PC-9 (cell line): ENCODE measurements around the gene ADAT3. TPM values are rescaled to one million over a fixed set of nuclear protein-coding genes. Genes with fewer than 3 reads are reported as not detected.

ENCODE experiments used
- BruUV-seq: library from RNA; stranded (reverse); fragments of 400-500 nt; replicated peaks from 2 replicates; lab custom pipeline; 2021; lab: Mats Ljungman, UMichigan
- CTCF ChIA-PET: fragments of 300-600 bp; sonication (Branson Sonifier 250); formaldehyde crosslinking; loops from one replicate; lab custom pipeline; 2022; ENCODE audit warnings: antibody characterized with exemption; lab: Charles Lee
- POLR2A ChIA-PET: fragments of 300-600 bp; sonication (Branson Sonifier 250); formaldehyde crosslinking; loops from one replicate; lab custom pipeline; 2022; ENCODE audit warnings: antibody characterized with exemption; ENCODE audit not compliant: unreplicated experiment; lab: Charles Lee
- DNase-seq, 2 experiments: peaks; one replicate each; pipeline versions ENCODE4 v3.0.0 to v3.0.0-alpha.2; 2015 to 2022; ENCODE audit warnings: mixed read lengths in 1 of 2
- H2AFZ ChIP-seq: fragments of 200-600 bp; sonication (generic); 2 replicates; pipeline ENCODE4 v1.8.1; 2017; ENCODE audit warnings: antibody characterized with exemption
- H3F3A ChIP-seq: fragments of 200-600 bp; sonication (generic); 2 replicates; pipeline ENCODE4 v1.8.1; 2017; ENCODE audit warnings: antibody characterized with exemption, mild to moderate bottlenecking, low read depth; ENCODE audit not compliant: insufficient read depth
- H3K27ac ChIP-seq: fragments of 200-600 bp; sonication (generic); 2 replicates; pipeline ENCODE4 v1.6.1; 2016; ENCODE audit warnings: mixed run types
- H3K27me3 ChIP-seq: fragments of 200-600 bp; sonication (generic); 2 replicates; pipeline ENCODE4 v1.6.1; 2016; ENCODE audit warnings: low read depth, mixed run types; ENCODE audit not compliant: insufficient read depth
- H3K36me3 ChIP-seq: fragments of 200-600 bp; sonication (generic); 2 replicates; pipeline ENCODE4 v1.6.1; 2016; ENCODE audit warnings: low read depth, mixed run types
- H3K4me1 ChIP-seq: fragments of 200-600 bp; sonication (generic); replicated peaks from 2 replicates; pipeline ENCODE4 v1.6.1; 2016; ENCODE audit warnings: mixed run types; ENCODE audit not compliant: insufficient read depth
- H3K4me2 ChIP-seq: fragments of 200-600 bp; sonication (generic); 2 replicates; pipeline ENCODE4 v1.6.1; 2017; ENCODE audit warnings: mixed run types
- H3K4me3 ChIP-seq: fragments of 200-600 bp; sonication (generic); 2 replicates; pipeline ENCODE4 v1.6.1; 2016; ENCODE audit warnings: mixed run types
- H3K79me2 ChIP-seq: fragments of 200-600 bp; sonication (generic); 2 replicates; pipeline ENCODE4 v1.6.1; 2017; ENCODE audit warnings: low read depth, mixed run types
- H3K9me2 ChIP-seq: fragments of 200-600 bp; sonication (generic); 2 replicates; pipeline ENCODE4 v1.8.1; 2017; ENCODE audit warnings: mild to moderate bottlenecking; ENCODE audit not compliant: insufficient read depth
- H3K9me3 ChIP-seq: fragments of 200-600 bp; sonication (generic); 2 replicates; pipeline ENCODE4 v1.8.1; 2016; ENCODE audit warnings: low read depth; ENCODE audit not compliant: insufficient read depth
- H4K20me1 ChIP-seq: fragments of 200-600 bp; sonication (generic); 2 replicates; pipeline ENCODE4 v1.8.1; 2017; ENCODE audit not compliant: insufficient read depth
- EZH2 ChIP-seq: fragments of 200-600 bp; sonication (generic); IDR thresholded peaks from 2 replicates; pipeline ENCODE4 v1.8.0; 2017; ENCODE audit warnings: antibody characterized with exemption, low read depth
- intact Hi-C: fragments of 100-400 bp; cut with micrococcal nuclease; formaldehyde crosslinking; loops from one replicate; pipeline ENCODE4 v1.10.0; 2022; ENCODE audit not compliant: unreplicated experiment
- total RNA-seq: library from RNA; stranded (reverse); gene quantifications from 2 replicates; pipeline ENCODE4 v1.2.3, GENCODE V29; 2021
- TF ChIP-seq, protein P1 (sequence below): fragments of 200-600 bp; sonication (generic); conservative IDR thresholded peaks from 2 replicates; pipeline ENCODE4 v1.6.1; 2017; ENCODE audit warnings: mixed run types, antibody characterized with exemption, mild to moderate bottlenecking, moderate library complexity

ADAT3 gene
- total RNA-seq, 1 experiment from 2014 or later: 7.8 TPM

DNA sequence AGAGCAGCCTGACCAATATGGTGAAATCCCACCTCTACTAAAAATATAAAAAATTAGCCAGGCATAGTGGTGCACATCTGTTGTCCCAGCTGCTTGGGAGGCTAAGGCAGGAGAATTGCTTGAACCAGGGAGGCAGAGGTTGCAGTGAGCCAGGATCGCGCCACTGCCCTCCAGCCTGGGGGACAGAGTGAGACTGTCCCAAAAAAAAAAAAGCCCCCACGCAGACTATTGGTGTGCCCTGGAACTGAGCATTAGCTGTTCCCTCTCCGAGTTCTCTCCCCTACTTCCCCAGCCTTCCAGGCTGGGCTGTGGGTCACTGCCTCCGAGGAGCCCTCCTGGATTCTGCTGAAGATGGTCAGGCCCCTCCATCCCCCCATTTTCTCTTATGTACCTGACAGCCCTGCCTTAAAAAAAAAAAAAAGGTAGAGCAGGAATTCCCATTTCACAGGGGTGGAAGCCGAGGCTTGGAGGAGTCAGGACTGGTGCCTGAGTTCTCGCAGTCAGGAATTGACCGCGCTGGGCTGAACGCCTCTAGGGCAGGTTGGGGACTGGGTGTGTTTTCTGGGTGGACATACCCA, 1.9 kb downstream of the ADAT3 start:
- Histone ChIP-seq H3K4me2 (peak overlapping the region; percentile 92), H3K79me2 (peaks cover 56% of the 10 kb centered on the region), H3K27ac (no peak overlapping the region), H3K4me3 (no peak overlapping the region; the same call in 1 of the 2 replicates), H2AFZ (no peak overlapping the region), H3K9me2 (no peaks in the 10 kb centered on the region), H3K9me3 (no peaks in the 10 kb centered on the region), H3K36me3 (no peaks in the 10 kb centered on the region), H3K4me1 (peaks cover 19% of the 10 kb centered on the region), H4K20me1 (peaks cover 26% of the 10 kb centered on the region; the same call in 1 of the 2 replicates), H3F3A (peaks cover 17% of the 10 kb centered on the region; the same call in 1 of the 2 replicates), H3K27me3 (no peaks in the 10 kb centered on the region)
- CTCF ChIA-PET: no interaction called here
- TF ChIP-seq, protein P1, sequence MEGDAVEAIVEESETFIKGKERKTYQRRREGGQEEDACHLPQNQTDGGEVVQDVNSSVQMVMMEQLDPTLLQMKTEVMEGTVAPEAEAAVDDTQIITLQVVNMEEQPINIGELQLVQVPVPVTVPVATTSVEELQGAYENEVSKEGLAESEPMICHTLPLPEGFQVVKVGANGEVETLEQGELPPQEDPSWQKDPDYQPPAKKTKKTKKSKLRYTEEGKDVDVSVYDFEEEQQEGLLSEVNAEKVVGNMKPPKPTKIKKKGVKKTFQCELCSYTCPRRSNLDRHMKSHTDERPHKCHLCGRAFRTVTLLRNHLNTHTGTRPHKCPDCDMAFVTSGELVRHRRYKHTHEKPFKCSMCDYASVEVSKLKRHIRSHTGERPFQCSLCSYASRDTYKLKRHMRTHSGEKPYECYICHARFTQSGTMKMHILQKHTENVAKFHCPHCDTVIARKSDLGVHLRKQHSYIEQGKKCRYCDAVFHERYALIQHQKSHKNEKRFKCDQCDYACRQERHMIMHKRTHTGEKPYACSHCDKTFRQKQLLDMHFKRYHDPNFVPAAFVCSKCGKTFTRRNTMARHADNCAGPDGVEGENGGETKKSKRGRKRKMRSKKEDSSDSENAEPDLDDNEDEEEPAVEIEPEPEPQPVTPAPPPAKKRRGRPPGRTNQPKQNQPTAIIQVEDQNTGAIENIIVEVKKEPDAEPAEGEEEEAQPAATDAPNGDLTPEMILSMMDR: no peak
- TF ChIP-seq EZH2: no peak
- POLR2A ChIA-PET: no interaction called here
- no peak for DNase-seq
- intact Hi-C loops: no loop called here
- no TSS peak for BruUV-seq

DNA sequence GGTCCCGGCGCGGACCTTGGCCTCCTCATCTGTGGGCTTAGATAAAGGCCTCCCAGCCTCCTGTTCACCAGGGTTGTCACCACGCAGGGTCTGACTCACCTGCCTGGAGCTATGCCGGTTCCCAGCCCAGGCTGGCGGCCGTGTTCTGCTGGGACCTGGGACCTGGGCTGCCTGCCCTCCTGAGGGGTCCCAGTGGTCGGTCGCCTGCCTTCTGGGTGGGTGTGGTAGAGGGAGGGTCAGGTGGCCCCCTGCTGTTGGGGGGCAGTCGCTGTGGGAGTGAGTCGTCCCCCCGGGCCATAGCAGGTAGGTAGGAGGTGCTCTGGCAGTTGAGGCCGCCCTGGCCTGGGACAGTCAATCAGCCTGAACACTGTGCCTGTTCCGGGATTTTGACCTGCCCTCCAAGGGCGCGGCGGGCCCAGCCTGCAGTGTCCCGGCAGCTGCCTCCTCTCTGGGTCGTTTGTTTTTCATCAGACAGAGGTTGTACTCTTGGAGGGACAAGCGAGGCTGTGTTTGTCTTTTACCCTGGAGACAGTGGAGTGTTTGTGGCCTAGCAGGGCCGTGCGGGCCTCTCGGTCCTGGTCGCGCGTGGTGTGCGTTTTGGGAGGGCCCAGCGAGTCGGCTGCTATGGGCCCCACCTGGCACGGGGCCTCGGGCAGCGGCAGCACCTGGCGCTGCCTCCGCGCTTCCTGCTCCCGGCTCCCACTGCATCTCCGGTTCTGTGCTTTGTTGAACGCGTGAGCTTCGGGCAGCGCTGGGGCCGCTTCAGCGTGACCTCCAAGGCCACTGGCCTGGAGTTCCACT, 2.6 kb downstream of the ADAT3 start:
- CTCF ChIA-PET: no interaction called here

DNA sequence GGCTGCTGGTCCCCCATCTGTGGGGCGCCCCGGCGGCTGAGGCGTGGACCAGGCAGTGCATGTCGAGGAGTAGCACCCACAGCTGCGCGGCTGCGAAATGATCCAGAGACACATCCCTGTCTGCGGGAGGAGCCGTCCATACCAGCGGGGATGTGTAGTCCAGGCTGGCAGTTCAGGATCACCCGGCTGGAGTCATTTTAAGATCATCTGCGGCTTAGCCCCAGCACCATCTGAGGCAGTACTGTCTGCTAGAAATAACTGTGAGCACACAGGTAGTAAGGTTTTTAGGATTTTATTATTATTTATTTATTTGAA, 3.1 kb downstream of the ADAT3 start:
- intact Hi-C loops: no loop called here
- DNase-seq: no peak
- BruUV-seq: no TSS peak
- Histone ChIP-seq H3K9me2 (no peaks in the 10 kb centered on the region), H3K27ac (no peak overlapping the region), H3K27me3 (no peaks in the 10 kb centered on the region), H3F3A (peaks cover 17% of the 10 kb centered on the region; the same call in 1 of the 2 replicates), H3K4me1 (peaks cover 19% of the 10 kb centered on the region), H3K4me3 (no peak overlapping the region), H4K20me1 (peaks cover 28% of the 10 kb centered on the region), H3K79me2 (peaks cover 56% of the 10 kb centered on the region), H3K4me2 (peak overlapping the region; percentile 92; the same call in 1 of the 2 replicates), H3K36me3 (no peaks in the 10 kb centered on the region), H2AFZ (no peak overlapping the region), H3K9me3 (no peaks in the 10 kb centered on the region)
- no peak for TF ChIP-seq EZH2
- TF ChIP-seq, protein P1: no peak
- POLR2A ChIA-PET: no interaction called here
- CTCF ChIA-PET: no interaction called here

More for the DNA sequence above, 2.6 kb downstream of the ADAT3 start:
- peaks cover 17% of the 10 kb centered on the region; the same call in 1 of the 2 replicates for H3F3A ChIP-seq
- no peaks in the 10 kb centered on the region for H3K9me2 ChIP-seq
- H3K36me3 ChIP-seq: no peaks in the 10 kb centered on the region
- H4K20me1 ChIP-seq: peaks cover 26% of the 10 kb centered on the region; the same call in 1 of the 2 replicates
- no peaks in the 10 kb centered on the region for H3K9me3 ChIP-seq
- H3K4me3 ChIP-seq: no peak overlapping the region; the same call in 1 of the 2 replicates
- H3K4me2 ChIP-seq: peak overlapping the region; percentile 92
- peak; percentile 57 to 59 for DNase-seq
- H3K27me3 ChIP-seq: no peaks in the 10 kb centered on the region
- no peak overlapping the region for H2AFZ ChIP-seq
- POLR2A ChIA-PET: no interaction called here
- TF ChIP-seq EZH2: no peak
- TF ChIP-seq, protein P1: no peak
- no peak overlapping the region for H3K27ac ChIP-seq
- H3K79me2 ChIP-seq: peaks cover 56% of the 10 kb centered on the region
- intact Hi-C loops: no loop called here
- no TSS peak for BruUV-seq
- H3K4me1 ChIP-seq: peaks cover 19% of the 10 kb centered on the region
